ENCODE results near the gene FXYD6.

DNA sequence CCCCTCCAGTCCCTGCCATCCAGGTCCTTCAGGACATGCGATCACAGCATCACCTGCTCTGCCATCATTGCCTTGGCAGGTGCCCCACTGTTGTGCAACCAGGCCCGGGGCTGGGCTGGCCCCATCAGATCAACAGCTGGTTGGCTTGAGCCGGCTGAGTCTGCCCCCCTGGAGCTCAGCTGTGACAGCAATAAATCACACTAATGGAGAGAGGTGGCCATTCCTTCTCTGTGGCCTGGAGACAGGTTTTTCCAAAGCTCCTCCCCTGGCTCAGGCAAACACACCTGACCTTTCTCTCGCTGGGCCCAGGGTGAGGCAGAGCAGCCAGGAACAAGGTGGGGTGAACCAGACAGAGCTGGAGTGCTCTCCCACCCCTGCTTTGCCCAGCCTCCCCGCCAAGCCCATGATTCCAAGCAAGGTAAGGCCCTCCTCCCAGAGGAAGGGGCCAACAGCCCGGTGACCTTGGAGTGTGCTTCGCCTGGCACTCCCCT lies 43.0 kb downstream of the FXYD6 start:
- TF ChIP-seq POLR2A (IDR thresholded peaks at IDR 0.05), result no peak
- TF ChIP-seq, protein P1, sequence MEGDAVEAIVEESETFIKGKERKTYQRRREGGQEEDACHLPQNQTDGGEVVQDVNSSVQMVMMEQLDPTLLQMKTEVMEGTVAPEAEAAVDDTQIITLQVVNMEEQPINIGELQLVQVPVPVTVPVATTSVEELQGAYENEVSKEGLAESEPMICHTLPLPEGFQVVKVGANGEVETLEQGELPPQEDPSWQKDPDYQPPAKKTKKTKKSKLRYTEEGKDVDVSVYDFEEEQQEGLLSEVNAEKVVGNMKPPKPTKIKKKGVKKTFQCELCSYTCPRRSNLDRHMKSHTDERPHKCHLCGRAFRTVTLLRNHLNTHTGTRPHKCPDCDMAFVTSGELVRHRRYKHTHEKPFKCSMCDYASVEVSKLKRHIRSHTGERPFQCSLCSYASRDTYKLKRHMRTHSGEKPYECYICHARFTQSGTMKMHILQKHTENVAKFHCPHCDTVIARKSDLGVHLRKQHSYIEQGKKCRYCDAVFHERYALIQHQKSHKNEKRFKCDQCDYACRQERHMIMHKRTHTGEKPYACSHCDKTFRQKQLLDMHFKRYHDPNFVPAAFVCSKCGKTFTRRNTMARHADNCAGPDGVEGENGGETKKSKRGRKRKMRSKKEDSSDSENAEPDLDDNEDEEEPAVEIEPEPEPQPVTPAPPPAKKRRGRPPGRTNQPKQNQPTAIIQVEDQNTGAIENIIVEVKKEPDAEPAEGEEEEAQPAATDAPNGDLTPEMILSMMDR (IDR thresholded peaks at IDR 0.05), result no peak

All from breast epithelium (tissue), 3 donors.